Neural cell (in vitro differentiated cells): ENCODE data around the gene MOB2. TPM values are rescaled to one million over a fixed set of nuclear protein-coding genes. Genes with fewer than 3 reads are reported as not detected.

Experiments
- H2AFZ ChIP-seq: fragments of 200-600, 300-800 bp; sonication (generic), shearing (Covaris generic); 2 replicates; pipeline ENCODE4 v1.6.0; 2014; ENCODE audit warnings: low read depth, mild to moderate bottlenecking, antibody characterized with exemption, low read length, moderate library complexity
- H3F3A ChIP-seq: fragments of 200-600 bp; shearing (Covaris generic); 2 replicates; pipeline ENCODE4 v1.6.1; 2016; ENCODE audit warnings: mild to moderate bottlenecking, moderate library complexity, mixed read lengths, antibody characterized with exemption, low read length; ENCODE audit not compliant: insufficient read depth, poor library complexity, severe bottlenecking
- H3K27ac ChIP-seq: fragments of 200-600, 300-800 bp; sonication (generic), shearing (Covaris generic); 2 replicates; pipeline ENCODE4 v1.5.1; 2014; ENCODE audit warnings: mild to moderate bottlenecking, low read length, moderate library complexity
- H3K27me3 ChIP-seq: fragments of 300-800, 200-600 bp; sonication (generic), shearing (Covaris generic); 2 replicates; pipeline ENCODE4 v1.6.0; 2014; ENCODE audit warnings: mild to moderate bottlenecking, low read depth, low read length, moderate library complexity; ENCODE audit not compliant: insufficient read depth
- H3K36me3 ChIP-seq: fragments of 300-800, 200-600 bp; sonication (generic), shearing (Covaris generic); 2 replicates; pipeline ENCODE4 v1.5.1; 2014; ENCODE audit warnings: mild to moderate bottlenecking, antibody characterized with exemption, low read length, moderate library complexity; ENCODE audit not compliant: insufficient read depth
- H3K4me2 ChIP-seq: fragments of 300-800, 200-600 bp; sonication (generic), shearing (Covaris generic); 2 replicates; pipeline ENCODE4 v1.6.0; 2014; ENCODE audit warnings: mild to moderate bottlenecking, low read length
- H3K4me3 ChIP-seq: fragments of 300-800, 200-600 bp; sonication (generic), shearing (Covaris generic); 2 replicates; pipeline ENCODE4 v1.5.1; 2014; ENCODE audit warnings: mild to moderate bottlenecking, low read length, moderate library complexity
- H3K79me2 ChIP-seq: fragments of 200-600 bp; shearing (Covaris generic); replicated peaks from 2 replicates; pipeline ENCODE4 v1.6.0; 2014; ENCODE audit warnings: mild to moderate bottlenecking, low read length, moderate library complexity; ENCODE audit not compliant: insufficient read depth
- H3K9ac ChIP-seq: fragments of 300-800, 200-600 bp; sonication (generic), shearing (Covaris generic); 2 replicates; pipeline ENCODE4 v1.6.1; 2016; ENCODE audit warnings: mild to moderate bottlenecking, low read length, mixed read lengths
- H3K9me2 ChIP-seq: fragments of 200-600 bp; shearing (Covaris generic); 2 replicates; pipeline ENCODE4 v1.6.1; 2016; ENCODE audit warnings: mild to moderate bottlenecking, low read length, mixed read lengths; ENCODE audit not compliant: insufficient read depth
- H3K9me3 ChIP-seq: fragments of 200-600, 300-800 bp; sonication (generic), shearing (Covaris generic); 2 replicates; pipeline ENCODE4 v1.6.1; 2016; ENCODE audit warnings: mild to moderate bottlenecking, mixed run types, low read length, moderate library complexity, mixed read lengths
- H4K20me1 ChIP-seq: fragments of 200-600 bp; shearing (Covaris generic); 2 replicates; pipeline ENCODE4 v1.6.1; 2016; ENCODE audit warnings: mild to moderate bottlenecking, mixed run types; ENCODE audit not compliant: insufficient read depth
- CTCF ChIP-seq: fragments of 450-650 bp; IDR thresholded peaks from 2 replicates; pipeline ENCODE4 v1.5.1; 2014; ENCODE audit warnings: antibody characterized with exemption, mild to moderate bottlenecking, moderate library complexity; ENCODE audit not compliant: poor library complexity, severe bottlenecking
- EP300 ChIP-seq: fragments of 450-650 bp; conservative IDR thresholded peaks from 2 replicates; pipeline ENCODE4 v1.6.1; 2014; ENCODE audit warnings: antibody characterized with exemption, mild to moderate bottlenecking, moderate library complexity; ENCODE audit not compliant: poor library complexity, severe bottlenecking
- EZH2 ChIP-seq: fragments of 200-600, 300-800 bp; shearing (Covaris generic), sonication (generic); IDR thresholded peaks from 2 replicates; pipeline ENCODE4 v1.6.1; 2014; ENCODE audit warnings: antibody characterized with exemption, low read length, borderline replicate concordance, mild to moderate bottlenecking; ENCODE audit not compliant: insufficient read depth, poor library complexity, severe bottlenecking
- MXI1 ChIP-seq: fragments of 450-650 bp; conservative IDR thresholded peaks from 2 replicates; pipeline ENCODE4 v1.6.1; 2014; ENCODE audit warnings: antibody characterized with exemption, mild to moderate bottlenecking; ENCODE audit not compliant: poor library complexity, severe bottlenecking
- POLR2AphosphoS5 ChIP-seq: IDR thresholded peaks from 2 replicates; pipeline ENCODE4 v1.6.1; 2012
- RAD21 ChIP-seq: fragments of 450-650 bp; conservative IDR thresholded peaks from 2 replicates; pipeline ENCODE4 v1.6.1; 2014; ENCODE audit warnings: antibody characterized with exemption, mild to moderate bottlenecking, moderate library complexity
- REST ChIP-seq: IDR thresholded peaks from 2 replicates; pipeline ENCODE4 v1.6.1; 2012; ENCODE audit warnings: borderline replicate concordance
- SMC3 ChIP-seq: fragments of 450-650 bp; conservative IDR thresholded peaks from 2 replicates; pipeline ENCODE4 v1.6.1; 2014; ENCODE audit warnings: antibody characterized with exemption, mild to moderate bottlenecking, moderate library complexity; ENCODE audit not compliant: poor library complexity
- TAF1 ChIP-seq: IDR thresholded peaks from 2 replicates; pipeline ENCODE4 v1.6.1; 2012; ENCODE audit warnings: low read depth
- polyA plus RNA-seq: library from polyadenylated mRNA; depleted of rRNA; stranded (reverse); fragments of >200 nt; gene quantifications from 2 replicates; pipeline ENCODE4 v1.2.3, GENCODE V29; 2014

The MOB2 gene
- polyA plus RNA-seq, 1 donor from 2014 or later: 33.2 TPM

- Histone ChIP-seq H3K4me3 (no peak overlapping the region), H3K9ac (no peak overlapping the region), H3K4me2 (no peak overlapping the region), H4K20me1 (no peaks in the 10 kb centered on the region), H3K9me3 (no peaks in the 10 kb centered on the region), H3K79me2 (no peaks in the 10 kb centered on the region), H3K36me3 (no peaks in the 10 kb centered on the region), H3K27ac (no peak overlapping the region), H3K27me3 (no peaks in the 10 kb centered on the region), H3F3A (no peaks in the 10 kb centered on the region), H2AFZ (no peak overlapping the region), H3K9me2 (no peaks in the 10 kb centered on the region)
- TF ChIP-seq RAD21: no peak
- no peak for TF ChIP-seq CTCF
- TF ChIP-seq SMC3: no peak
- TF ChIP-seq TAF1: no peak
- TF ChIP-seq MXI1: no peak
- TF ChIP-seq POLR2AphosphoS5: no peak
- TF ChIP-seq EZH2: no peak
- TF ChIP-seq REST: no peak
- no peak for TF ChIP-seq EP300
Measured at GRCh38 chr11:1502954-1503707, 16.6 kb upstream of the MOB2 start.

GRCh38 chr11:1502168-1502953, 15.8 kb upstream of the MOB2 start:
- TF ChIP-seq EZH2 (no peak), RAD21 (no peak), CTCF (no peak), EP300 (no peak), TAF1 (no peak), POLR2AphosphoS5 (no peak), SMC3 (no peak)
- Histone ChIP-seq H3K9me2 (no peaks in the 10 kb centered on the region), H2AFZ (no peak overlapping the region), H3K27ac (no peak overlapping the region), H3K9me3 (no peaks in the 10 kb centered on the region), H3K27me3 (no peaks in the 10 kb centered on the region), H3K36me3 (no peaks in the 10 kb centered on the region), H3K9ac (no peak overlapping the region), H3K4me3 (no peak overlapping the region), H3K4me2 (no peak overlapping the region), H4K20me1 (no peaks in the 10 kb centered on the region), H3K79me2 (no peaks in the 10 kb centered on the region), H3F3A (no peaks in the 10 kb centered on the region)
